Kidney (tissue), 22 donors: ENCODE data around the gene RHOF. TPM values are rescaled to one million over a fixed set of nuclear protein-coding genes. Genes with fewer than 3 reads are reported as not detected.

ENCODE experiments used
- DNase-seq, 5 donors: peaks; one replicate each; pipeline ENCODE4 v3.0.0-alpha.2; 2013 to 2020
- FAIRE-seq: peaks from 2 replicates; lab custom pipeline; 2012; peaks lifted over from hg19 to GRCh38; lab: Jason Lieb, UNC
- H3K27ac ChIP-seq, 2 donors: one replicate each; pipeline ENCODE4 v1.7.0; 2013; ENCODE audit warnings: low read depth in 2 of 2, low read length in 2 of 2, inconsistent platforms in 1 of 2
- H3K27me3 ChIP-seq: one replicate; pipeline ENCODE4 v1.7.1; 2013; ENCODE audit warnings: low read length, inconsistent platforms; ENCODE audit not compliant: control insufficient read depth, insufficient read depth
- H3K36me3 ChIP-seq, 3 donors: one replicate each; pipeline versions ENCODE4 v1.7.0 to v1.7.1; 2013; ENCODE audit warnings: low read length in 3 of 3, control low read depth in 1 of 3, inconsistent platforms in 1 of 3; ENCODE audit not compliant: insufficient read depth in 3 of 3, control insufficient read depth in 2 of 3
- H3K4me1 ChIP-seq, 3 donors: one replicate each; pipeline versions ENCODE4 v1.7.0 to v1.7.1; 2013; ENCODE audit warnings: low read length in 3 of 3, inconsistent platforms in 1 of 3, low read depth in 1 of 3; ENCODE audit not compliant: control insufficient read depth in 2 of 3, insufficient read depth in 2 of 3
- H3K4me3 ChIP-seq, 3 donors: one replicate each; pipeline versions ENCODE4 v1.7.0 to v1.8.1; 2013; ENCODE audit warnings: low read length in 3 of 3, control low read depth in 1 of 3, inconsistent platforms in 1 of 3
- H3K9ac ChIP-seq, 3 donors: one replicate each; pipeline versions ENCODE4 v1.7.0 to v1.7.1; 2013; ENCODE audit warnings: low read length in 3 of 3, control low read depth in 1 of 3, inconsistent platforms in 1 of 3
- H3K9me3 ChIP-seq, 3 donors: one replicate each; pipeline versions ENCODE4 v1.7.0 to v1.7.1; 2013; ENCODE audit warnings: low read length in 3 of 3, control low read depth in 1 of 3, inconsistent platforms in 1 of 3; ENCODE audit not compliant: control insufficient read depth in 2 of 3, insufficient read depth in 1 of 3
- CTCF ChIP-seq: IDR thresholded peaks from 3 replicates; pipeline ENCODE4 v1.5.1; 2012; ENCODE audit warnings: mild to moderate bottlenecking, moderate library complexity, borderline replicate concordance; ENCODE audit not compliant: insufficient read depth; ENCODE audit errors: extremely low read depth
- intact Hi-C: fragments of 100-400 bp; cut with DNase I; formaldehyde crosslinking; loops from one replicate; pipeline ENCODE4 v1.11.1; 2022
- long read RNA-seq, 10 donors: library from polyadenylated mRNA in 1 of 10; unstranded in 1 of 10; transcript quantifications; one replicate each; pipeline ENCODE4 v2.0.0 and lab custom pipeline, GENCODE V29; 2021 to 2026
- polyA plus RNA-seq: library from polyadenylated mRNA; stranded (reverse); fragments of 350-450 nt; fragmentation: Illumina TruSeq; extraction: RNeasy Lipid Tissue Mini Kit (QIAGEN cat#74804); gene quantifications from one replicate; pipeline ENCODE4 v1.2.3, GENCODE V29; 2014; ENCODE audit warnings: low read depth, low replicate concordance; ENCODE audit not compliant: insufficient read depth
- total RNA-seq: library from RNA; stranded (reverse); fragmentation: NEBNext Ultra II Directional; extraction: Animal tissue kit (Norgen Biotek cat#: 25700); gene quantifications from one replicate; pipeline ENCODE4 v1.2.1, GENCODE V29; 2021
- donor health status: control.
- donor health status: control.
- donor health status: control.
- donor health status: control.
- donor health status: control.
- donor health status: DM: yes; HTN: yes; CAD: no.
- donor health status: Normal renal cell carcinoma (clear cell type).

RHOF gene
- total RNA-seq (42.6 TPM), polyA plus RNA-seq (23.9 TPM)
- long read RNA-seq, donor 1, partial matches to known transcripts, result 0 of 4 reads
- long read RNA-seq, donor 1, other reads (novel, unspliced or antisense), result 0 of 4 reads
- long read RNA-seq, donor 2, transcript RHOF-201 (5 exons, 3,009 nt), result major isoform, 6 of 20 reads
- long read RNA-seq, donor 2, partial matches to known transcripts, result 14 of 20 reads
- long read RNA-seq, donor 2, other reads (novel, unspliced or antisense), result 0 of 20 reads
- long read RNA-seq, donor 3, transcript RHOF-201 (5 exons, 3,009 nt), result major isoform, 5 of 18 reads
- long read RNA-seq, donor 3, partial matches to known transcripts, result 13 of 18 reads
- long read RNA-seq, donor 3, other reads (novel, unspliced or antisense), result 0 of 18 reads
- long read RNA-seq, donor 4, partial matches to known transcripts, result 0 of 5 reads
- long read RNA-seq, donor 4, other reads (novel, unspliced or antisense), result 0 of 5 reads
- long read RNA-seq, donor 5, result 0 reads
- long read RNA-seq, donor 6, result 0 reads
- long read RNA-seq, donor 7, transcript RHOF-201 (5 exons, 3,009 nt), result major isoform, 28 of 48 reads
- long read RNA-seq, donor 7, transcript RHOF-204 (4 exons, 699 nt), result minor isoform, 6 of 48 reads
- long read RNA-seq, donor 7, partial matches to known transcripts, result 0 of 48 reads
- long read RNA-seq, donor 7, other reads (novel, unspliced or antisense), result 13 of 48 reads
- long read RNA-seq, donor 8, partial matches to known transcripts, result 0 of 5 reads
- long read RNA-seq, donor 8, other reads (novel, unspliced or antisense), result 0 of 5 reads
- long read RNA-seq, donor 9, transcript RHOF-201 (5 exons, 3,009 nt), result major isoform, 5 of 5 reads
- long read RNA-seq, donor 9, partial matches to known transcripts, result 0 of 5 reads
- long read RNA-seq, donor 9, other reads (novel, unspliced or antisense), result 0 of 5 reads
- long read RNA-seq, donor 10, partial matches to known transcripts, result 0 of 4 reads
- long read RNA-seq, donor 10, other reads (novel, unspliced or antisense), result 0 of 4 reads

GRCh38 chr12:121793440-121793837, at the start of gene RHOF:
TSS of gene RHOF (minus strand) at chr12:121793688. CDS start at chr12:121793633, 55 bp downstream.
- H3K9ac ChIP-seq, result peak within 1 kb of the TSS in 2 of 3 donors; percentile 27 to 78
- H3K27me3 ChIP-seq, result no peaks in the 10 kb centered on the region
- intact Hi-C loops, result no loop called here
- H3K4me3 ChIP-seq, result peak within 1 kb of the TSS; percentile 34 to 67 (median 49)
- FAIRE-seq (no peak), DNase-seq (peak in 2 of 5 donors; percentile 49 to 85)
- no peaks in the 10 kb centered on the region for H3K9me3 ChIP-seq
- H3K36me3 ChIP-seq, result peaks cover 2 to 10% (median 2%) of the 10 kb centered on the region in 3 donors
- peaks cover 0 to 49% (median 30%) of the 10 kb centered on the region in 3 donors for H3K4me1 ChIP-seq
- H3K27ac ChIP-seq, result peak within 1 kb of the TSS; percentile 83 to 88
- TF ChIP-seq CTCF, result peak; percentile 1

GRCh38 chr12:121839993-121840761, 46.7 kb upstream of the RHOF start:
- DNase-seq, result no peak
- H3K4me3 ChIP-seq, result peak overlapping the region; percentile 52 to 77 (median 65)
- H3K27me3 ChIP-seq, result no peaks in the 10 kb centered on the region
- no peaks in the 10 kb centered on the region for H3K9me3 ChIP-seq
- FAIRE-seq, result no peak
- peaks cover 0 to 5% (median 0%) of the 10 kb centered on the region in 3 donors for H3K36me3 ChIP-seq
- H3K27ac ChIP-seq, result peak overlapping the region; percentile 20 to 39
- H3K9ac ChIP-seq, result peak overlapping the region; percentile 19 to 59 (median 20)
- no peaks in the 10 kb centered on the region for H3K4me1 ChIP-seq
- intact Hi-C loops, result no loop called here
- TF ChIP-seq CTCF, result no peak
